Measurements from ENCODE around the gene YIF1B. TPM values are rescaled to one million over a fixed set of nuclear protein-coding genes. Genes with fewer than 3 reads are reported as not detected.

The YIF1B gene
- polyA plus RNA-seq, 3 donors, result 26.0 to 33.7 (median 30.8) TPM

Other genes starting within 250 kb of the YIF1B start
- 1 to 10 TPM; 1.1 to 1.3 (median 1.1) TPM for gene DPF1, start 91.7 kb downstream of the YIF1B start, polyA plus RNA-seq (ENCODE audit: insufficient read length in 3 of 3)
- 1 to 10 TPM; 5.2 to 6.4 (median 6.3) TPM for gene PPP1R14A, start 59.6 kb downstream of the YIF1B start, polyA plus RNA-seq (ENCODE audit: insufficient read length in 3 of 3)
- gene SPINT2, start 51.4 kb downstream of the YIF1B start, polyA plus RNA-seq (ENCODE audit: insufficient read length in 3 of 3), result 100 to 1,000 TPM; 304 to 350 (median 332) TPM
- gene C19orf33, start 11.7 kb downstream of the YIF1B start, polyA plus RNA-seq (ENCODE audit: insufficient read length in 3 of 3), result 10 to 100 TPM in 2 of 3 donors, 1 to 10 TPM in 1; 5.2 to 10.7 (median 10.5) TPM
- 1 to 10 TPM; 3.1 to 3.3 (median 3.3) TPM for gene KCNK6, start 3.9 kb upstream of the YIF1B start, polyA plus RNA-seq (ENCODE audit: insufficient read length in 3 of 3)
- 1 to 10 TPM; 3.8 to 5.0 (median 3.9) TPM for gene CATSPERG, start 19.9 kb upstream of the YIF1B start, polyA plus RNA-seq (ENCODE audit: insufficient read length in 3 of 3)
- gene PSMD8, start 58.6 kb upstream of the YIF1B start, polyA plus RNA-seq (ENCODE audit: insufficient read length in 3 of 3), result 100 to 1,000 TPM; 161 to 172 (median 169) TPM
- gene GGN, start 72.1 kb upstream of the YIF1B start, polyA plus RNA-seq (ENCODE audit: insufficient read length in 3 of 3), result under 1 TPM; 0.31 to 0.56 (median 0.50) TPM
- 1 to 10 TPM; 1.1 TPM for gene SPRED3, start 72.8 kb upstream of the YIF1B start, polyA plus RNA-seq (ENCODE audit: insufficient read length in 3 of 3)
- 10 to 100 TPM; 10.6 to 13.4 (median 11.9) TPM for gene FAM98C, start 87.1 kb upstream of the YIF1B start, polyA plus RNA-seq (ENCODE audit: insufficient read length in 3 of 3)
- gene RASGRP4, start 110.3 kb upstream of the YIF1B start, polyA plus RNA-seq (ENCODE audit: insufficient read length in 3 of 3), result under 1 TPM; 0.60 to 0.90 (median 0.81) TPM
- 1 to 10 TPM; 4.2 to 5.0 (median 4.6) TPM for gene RYR1, start 117.7 kb upstream of the YIF1B start, polyA plus RNA-seq (ENCODE audit: insufficient read length in 3 of 3)